ENCODE measurements around the gene OR5K3.
"Not testable (repeated sequence)": the region's sequence is repeated elsewhere in the genome, so short reads cannot be mapped to it uniquely, and the experiment has no call there.

The OR5K3 gene

DNA sequence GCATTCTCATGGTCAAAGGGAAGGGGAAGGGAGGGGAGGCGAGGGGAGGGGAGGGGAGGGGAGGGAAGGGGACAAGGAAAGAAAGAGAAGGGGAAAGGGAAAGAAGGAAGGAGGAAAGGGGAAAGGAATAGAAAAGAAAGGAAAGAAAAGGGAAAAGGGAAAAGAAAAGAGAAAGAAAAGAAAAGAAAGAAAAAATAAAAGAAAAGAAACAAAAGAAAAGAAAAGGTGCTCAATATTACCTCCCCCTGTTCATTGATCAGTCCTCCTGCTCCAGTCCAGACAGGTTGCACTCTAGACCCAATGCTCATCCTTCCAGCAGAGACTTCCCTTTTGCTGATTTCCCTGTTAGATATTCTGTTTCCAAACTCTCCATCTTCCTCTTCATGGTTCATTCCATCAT is 18.0 kb upstream of the OR5K3 start:
- TF ChIP-seq, protein P1, sequence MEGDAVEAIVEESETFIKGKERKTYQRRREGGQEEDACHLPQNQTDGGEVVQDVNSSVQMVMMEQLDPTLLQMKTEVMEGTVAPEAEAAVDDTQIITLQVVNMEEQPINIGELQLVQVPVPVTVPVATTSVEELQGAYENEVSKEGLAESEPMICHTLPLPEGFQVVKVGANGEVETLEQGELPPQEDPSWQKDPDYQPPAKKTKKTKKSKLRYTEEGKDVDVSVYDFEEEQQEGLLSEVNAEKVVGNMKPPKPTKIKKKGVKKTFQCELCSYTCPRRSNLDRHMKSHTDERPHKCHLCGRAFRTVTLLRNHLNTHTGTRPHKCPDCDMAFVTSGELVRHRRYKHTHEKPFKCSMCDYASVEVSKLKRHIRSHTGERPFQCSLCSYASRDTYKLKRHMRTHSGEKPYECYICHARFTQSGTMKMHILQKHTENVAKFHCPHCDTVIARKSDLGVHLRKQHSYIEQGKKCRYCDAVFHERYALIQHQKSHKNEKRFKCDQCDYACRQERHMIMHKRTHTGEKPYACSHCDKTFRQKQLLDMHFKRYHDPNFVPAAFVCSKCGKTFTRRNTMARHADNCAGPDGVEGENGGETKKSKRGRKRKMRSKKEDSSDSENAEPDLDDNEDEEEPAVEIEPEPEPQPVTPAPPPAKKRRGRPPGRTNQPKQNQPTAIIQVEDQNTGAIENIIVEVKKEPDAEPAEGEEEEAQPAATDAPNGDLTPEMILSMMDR (IDR thresholded peaks at IDR 0.05; ENCODE audit: control insufficient read depth, insufficient read depth, low read depth, low read length, missing control alignments), result no peak
- no peak for DNase-seq (ENCODE audit: low read depth)
- no peak overlapping the region for H3K4me3 ChIP-seq (ENCODE audit: control insufficient read depth, low read depth, low read length)

DNA sequence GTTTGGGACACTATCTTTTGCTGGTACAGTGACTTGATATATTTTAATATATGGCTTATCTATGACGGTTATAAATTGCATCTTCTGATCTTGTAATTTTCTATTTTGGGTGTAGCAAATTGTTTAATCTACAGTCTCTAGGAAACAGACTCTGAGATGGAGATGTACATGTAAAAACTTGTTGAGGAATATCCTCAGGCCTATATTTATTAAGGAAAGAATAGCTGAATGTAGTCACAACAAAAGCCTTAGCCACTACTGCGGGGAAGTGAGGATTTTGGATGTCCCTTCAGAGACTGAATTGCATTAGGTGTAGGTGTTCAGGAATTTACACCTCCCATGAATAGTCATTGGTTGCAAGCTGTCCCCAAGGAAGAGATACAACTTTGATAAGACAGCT is 13.8 kb upstream of the OR5K3 start:
- TF ChIP-seq, protein P1 (IDR thresholded peaks at IDR 0.05; ENCODE audit: control insufficient read depth, insufficient read depth, low read depth, low read length, missing control alignments), result no peak
- no peak for DNase-seq (ENCODE audit: low read depth)
- no peak overlapping the region for H3K4me3 ChIP-seq (ENCODE audit: control insufficient read depth, low read depth, low read length)

- H3K4me3 ChIP-seq (ENCODE audit: control insufficient read depth, low read depth, low read length), result no peak overlapping the region
- TF ChIP-seq, protein P1 (IDR thresholded peaks at IDR 0.05; ENCODE audit: control insufficient read depth, insufficient read depth, low read depth, low read length, missing control alignments), result no peak
- DNase-seq (ENCODE audit: low read depth), result no peak
Observed at GRCh38 chr3:98388147-98388546, 2.3 kb upstream of the OR5K3 start.

GRCh38 chr3:98395101-98395500 is 4.6 kb downstream of the OR5K3 start:
- TF ChIP-seq, protein P1 (IDR thresholded peaks at IDR 0.05; ENCODE audit: control insufficient read depth, insufficient read depth, low read depth, low read length, missing control alignments), result no peak
- H3K4me3 ChIP-seq (ENCODE audit: control insufficient read depth, low read depth, low read length), result no peak overlapping the region

GRCh38 chr3:98396482-98396881 is 6.0 kb downstream of the OR5K3 start:
- DNase-seq (ENCODE audit: low read depth), result not testable (repeated sequence)

More at GRCh38 chr3:98395101-98395500, 4.6 kb downstream of the OR5K3 start:
- no peak for DNase-seq (ENCODE audit: low read depth)

GRCh38 chr3:98398513-98398912 is 8.0 kb downstream of the OR5K3 start:
- no peak overlapping the region for H3K4me3 ChIP-seq (ENCODE audit: control insufficient read depth, low read depth, low read length)
- TF ChIP-seq, protein P1 (IDR thresholded peaks at IDR 0.05; ENCODE audit: control insufficient read depth, insufficient read depth, low read depth, low read length, missing control alignments), result no peak
- DNase-seq (ENCODE audit: low read depth), result no peak

More at GRCh38 chr3:98396482-98396881, 6.0 kb downstream of the OR5K3 start:
- H3K4me3 ChIP-seq (ENCODE audit: control insufficient read depth, low read depth, low read length), result not testable (repeated sequence)

DNA sequence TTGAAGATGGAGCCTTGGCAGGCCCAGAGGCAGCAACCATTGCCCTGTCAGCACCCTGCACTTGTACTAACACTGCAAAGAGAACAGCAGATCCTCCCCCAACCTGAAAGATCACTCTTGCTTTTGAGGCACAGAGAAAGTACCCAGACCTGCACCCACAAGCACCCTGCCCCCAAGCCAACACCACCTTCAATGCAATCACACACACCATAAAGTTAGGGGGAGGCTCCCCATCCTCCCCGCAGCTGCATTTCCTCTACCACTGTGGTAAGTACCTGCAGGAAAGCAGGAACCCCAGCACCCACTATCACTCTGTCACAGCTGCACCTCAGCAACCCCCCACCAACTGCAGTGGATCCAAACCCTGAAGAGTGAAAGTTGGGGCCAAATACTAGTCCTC is 12.0 kb downstream of the OR5K3 start:
- H3K4me3 ChIP-seq (ENCODE audit: control insufficient read depth, low read depth, low read length), result no peak overlapping the region
- TF ChIP-seq, protein P1 (IDR thresholded peaks at IDR 0.05; ENCODE audit: control insufficient read depth, insufficient read depth, low read depth, low read length, missing control alignments), result no peak
- no peak for DNase-seq (ENCODE audit: low read depth)
